Gastrocnemius medialis (tissue), 4 donors: ENCODE data around the gene NOL4L. TPM values are rescaled to one million over a fixed set of nuclear protein-coding genes. Genes with fewer than 3 reads are reported as not detected.
"Not testable (repeated sequence)": the region's sequence is repeated elsewhere in the genome, so short reads cannot be mapped to it uniquely, and the experiment has no call there.

Source experiments
- ATAC-seq, 2 donors: fragments of 150-250 bp; one replicate each; pipeline ENCODE4 v1.9.1; 2016
- DNase-seq, 2 donors: peaks; one replicate each; pipeline ENCODE4 v3.0.0-alpha.2; 2019
- H3K27ac ChIP-seq, 4 donors: fragments of 200-600 bp; sonication (generic); 1 replicate in 1 of 4; 2 replicates in 3 of 4; pipeline ENCODE4 v1.5.1; 2016 to 2018; ENCODE audit warnings: mild to moderate bottlenecking in 2 of 4, moderate library complexity in 1 of 4
- H3K27me3 ChIP-seq, 3 donors: fragments of 200-600 bp; sonication (generic) in 2 of 3; 1 replicate in 1 of 3; 2 replicates in 2 of 3; pipeline versions ENCODE4 v1.5.1 to v1.6.0; 2016 to 2019; ENCODE audit warnings: mild to moderate bottlenecking in 1 of 3, moderate library complexity in 1 of 3
- H3K36me3 ChIP-seq, 2 donors: fragments of 200-600 bp; sonication (generic) in 1 of 2; one replicate each; pipeline ENCODE4 v1.5.1; 2017 to 2018
- H3K4me1 ChIP-seq, 2 donors: fragments of 200-600 bp; sonication (generic) in 1 of 2; one replicate each; pipeline ENCODE4 v1.5.1; 2016 to 2017; ENCODE audit warnings: mild to moderate bottlenecking in 2 of 2
- H3K4me3 ChIP-seq, 4 donors: fragments of 200-600 bp; sonication (generic) in 3 of 4; 1 replicate in 1 of 4; 2 replicates in 3 of 4; pipeline ENCODE4 v1.5.1; 2016 to 2019; ENCODE audit warnings: mild to moderate bottlenecking in 2 of 4
- H3K9me3 ChIP-seq, 3 donors: fragments of 200-600 bp; sonication (generic) in 2 of 3; 1 replicate in 1 of 3; 2 replicates in 2 of 3; pipeline ENCODE4 v1.5.1; 2016 to 2019
- CTCF ChIP-seq, 5 experiments: fragments of 450-650 bp in 3 of 5; fragments of 200-600 bp in 2 of 5; sonication (generic) in 2 of 5; IDR thresholded peaks in 4 of 5; conservative IDR thresholded peaks in 1 of 5; 1 replicate in 4 of 5; 2 replicates in 1 of 5; pipeline ENCODE4 v1.5.1; 2016 to 2019; ENCODE audit warnings: antibody characterized with exemption in 5 of 5, mild to moderate bottlenecking in 3 of 5, moderate library complexity in 3 of 5
- POLR2A ChIP-seq, 2 donors: fragments of 450-650 bp; IDR thresholded peaks; one replicate each; pipeline ENCODE4 v1.6.1; 2017; ENCODE audit warnings: antibody characterized with exemption in 2 of 2, mild to moderate bottlenecking in 2 of 2, moderate library complexity in 2 of 2
- in situ Hi-C, 4 donors: fragments of 200-750 bp; cut with MboI; loops; one replicate each; pipeline versions ENCODE4 v1.15.0 to v1.8.0; 2017; ENCODE audit warnings: low sequenced_read_pairs in 4 of 4
- intact Hi-C: fragments of 100-400 bp; cut with DNase I; formaldehyde crosslinking; loops from one replicate; pipeline ENCODE4 v1.15.1; 2023; ENCODE audit warnings: low total_unique reads
- total RNA-seq, 4 donors: library from RNA; depleted of rRNA; stranded (reverse); fragments of >200 nt; gene quantifications; one replicate each; pipeline versions ENCODE4 v1.1.0 to v1.2.3, GENCODE V29; 2016

Gene NOL4L
- total RNA-seq, 4 donors from 2014 or later: 1.4 to 1.9 (median 1.7) TPM

- Histone ChIP-seq H3K27ac (no peak overlapping the region), H3K9me3 (no peaks in the 10 kb centered on the region), H3K4me1 (peaks cover 0 to 3% of the 10 kb centered on the region in 2 donors), H3K27me3 (no peaks in the 10 kb centered on the region), H3K4me3 (no peak overlapping the region), H3K36me3 (no peaks in the 10 kb centered on the region)
- in situ Hi-C loops (no loop called here), intact Hi-C loops (no loop called here)
- no peak for DNase-seq
- TF ChIP-seq CTCF (IDR thresholded peaks at IDR 0.05 in 4 of 5, conservative IDR thresholded peaks at IDR 0.05 in 1 of 5) (no peak), POLR2A (IDR thresholded peaks at IDR 0.05) (no peak)
- no peak for ATAC-seq
These were observed 90.5 kb downstream of the NOL4L start for GRCh38 chr20:32494483-32495216.

GRCh38 chr20:32493356-32493755 lies 91.8 kb downstream of the NOL4L start:
- DNase-seq (no peak), ATAC-seq (no peak)
- Histone ChIP-seq H3K27me3 (no peaks in the 10 kb centered on the region), H3K27ac (no peak overlapping the region), H3K9me3 (no peaks in the 10 kb centered on the region), H3K36me3 (no peaks in the 10 kb centered on the region), H3K4me3 (no peak overlapping the region), H3K4me1 (peaks cover 0 to 3% of the 10 kb centered on the region in 2 donors)
- intact Hi-C loops: no loop called here
- TF ChIP-seq POLR2A (IDR thresholded peaks at IDR 0.05): no peak
- TF ChIP-seq CTCF (IDR thresholded peaks at IDR 0.05 in 4 of 5, conservative IDR thresholded peaks at IDR 0.05 in 1 of 5): no peak
- in situ Hi-C loops: no loop called here

- H3K4me3 ChIP-seq, ATAC-seq, H3K4me1 ChIP-seq, H3K27me3 ChIP-seq, intact Hi-C loops, in situ Hi-C loops, H3K9me3 ChIP-seq, H3K36me3 ChIP-seq, H3K27ac ChIP-seq, DNase-seq: not testable (repeated sequence)
These were observed 93.4 kb downstream of the NOL4L start for GRCh38 chr20:32491764-32492151.

GRCh38 chr20:32490942-32491763 lies 94.0 kb downstream of the NOL4L start:
- no peak for TF ChIP-seq POLR2A (IDR thresholded peaks at IDR 0.05)
- DNase-seq (no peak), ATAC-seq (no peak)
- Histone ChIP-seq H3K36me3 (no peaks in the 10 kb centered on the region), H3K27me3 (no peaks in the 10 kb centered on the region), H3K27ac (no peak overlapping the region), H3K4me1 (no peaks in the 10 kb centered on the region), H3K4me3 (no peak overlapping the region), H3K9me3 (no peaks in the 10 kb centered on the region)
- intact Hi-C loops (no loop called here), in situ Hi-C loops (no loop called here)

- no peak overlapping the region for H3K4me3 ChIP-seq
- H3K36me3 ChIP-seq: no peaks in the 10 kb centered on the region
- in situ Hi-C loops (no loop called here), intact Hi-C loops (no loop called here)
- H3K9me3 ChIP-seq: no peaks in the 10 kb centered on the region
- no peak for TF ChIP-seq CTCF (IDR thresholded peaks at IDR 0.05 in 4 of 5, conservative IDR thresholded peaks at IDR 0.05 in 1 of 5)
- TF ChIP-seq POLR2A (IDR thresholded peaks at IDR 0.05): no peak
- ATAC-seq: no peak
- H3K4me1 ChIP-seq: peaks cover 0 to 14% of the 10 kb centered on the region in 2 donors
- H3K27ac ChIP-seq: no peak overlapping the region
- no peak for DNase-seq
- no peaks in the 10 kb centered on the region for H3K27me3 ChIP-seq
These were observed 96.9 kb downstream of the NOL4L start for GRCh38 chr20:32488066-32488838.
